NCI-H187 (cell line): ENCODE data around the gene SLF1.

Experiments
- DNase-seq, 2 experiments: peaks; one replicate each; lab custom pipeline; 2025; lab: John Stamatoyannopoulos, UW

The SLF1 gene

GRCh38 chr5:94661086-94661485, 42.6 kb downstream of the SLF1 start:
- no peak for DNase-seq

- DNase-seq, result no peak
Measured at GRCh38 chr5:94667937-94668336, 49.5 kb downstream of the SLF1 start.

GRCh38 chr5:94670726-94671125, 52.3 kb downstream of the SLF1 start:
- DNase-seq, result no peak

- no peak for DNase-seq
Measured at GRCh38 chr5:94672746-94673145, 54.3 kb downstream of the SLF1 start.

GRCh38 chr5:94674490-94675382, 56.3 kb downstream of the SLF1 start:
- DNase-seq, result no peak

- no peak for DNase-seq
Measured at GRCh38 chr5:94675965-94676618, 57.6 kb downstream of the SLF1 start.

GRCh38 chr5:94682814-94683520, 64.5 kb downstream of the SLF1 start:
- no peak for DNase-seq

GRCh38 chr5:94689908-94690307, 71.4 kb downstream of the SLF1 start:
- DNase-seq, result no peak

GRCh38 chr5:94690778-94691177, 72.3 kb downstream of the SLF1 start:
- peak; percentile 42 to 56 for DNase-seq

GRCh38 chr5:94691291-94691690, 72.8 kb downstream of the SLF1 start:
- DNase-seq, result no peak

- DNase-seq, result no peak
Measured at GRCh38 chr5:94691949-94692348, 73.5 kb downstream of the SLF1 start.

- no peak for DNase-seq
Measured at GRCh38 chr5:94692581-94692980, 74.1 kb downstream of the SLF1 start.

- no peak for DNase-seq
Measured at GRCh38 chr5:94693043-94693822, 74.8 kb downstream of the SLF1 start.

- DNase-seq, result no peak
Measured at GRCh38 chr5:94693845-94694370, 75.4 kb downstream of the SLF1 start.

GRCh38 chr5:94694671-94695070, 76.2 kb downstream of the SLF1 start:
- no peak for DNase-seq

- no peak for DNase-seq
Measured at GRCh38 chr5:94698197-94698596, 79.7 kb downstream of the SLF1 start.

- DNase-seq, result no peak
Measured at GRCh38 chr5:94699562-94699961, 81.1 kb downstream of the SLF1 start.

GRCh38 chr5:94700592-94700991, 82.1 kb downstream of the SLF1 start:
- no peak for DNase-seq

GRCh38 chr5:94702729-94703128, 84.3 kb downstream of the SLF1 start:
- no peak for DNase-seq

- DNase-seq, result no peak
Measured at GRCh38 chr5:94705427-94705826, 87.0 kb downstream of the SLF1 start.

GRCh38 chr5:94707359-94707758, 88.9 kb downstream of the SLF1 start:
- DNase-seq, result no peak

GRCh38 chr5:94709277-94709676, 90.8 kb downstream of the SLF1 start:
- no peak for DNase-seq
